ENCODE data around the gene PGM2.

Gene PGM2

DNA sequence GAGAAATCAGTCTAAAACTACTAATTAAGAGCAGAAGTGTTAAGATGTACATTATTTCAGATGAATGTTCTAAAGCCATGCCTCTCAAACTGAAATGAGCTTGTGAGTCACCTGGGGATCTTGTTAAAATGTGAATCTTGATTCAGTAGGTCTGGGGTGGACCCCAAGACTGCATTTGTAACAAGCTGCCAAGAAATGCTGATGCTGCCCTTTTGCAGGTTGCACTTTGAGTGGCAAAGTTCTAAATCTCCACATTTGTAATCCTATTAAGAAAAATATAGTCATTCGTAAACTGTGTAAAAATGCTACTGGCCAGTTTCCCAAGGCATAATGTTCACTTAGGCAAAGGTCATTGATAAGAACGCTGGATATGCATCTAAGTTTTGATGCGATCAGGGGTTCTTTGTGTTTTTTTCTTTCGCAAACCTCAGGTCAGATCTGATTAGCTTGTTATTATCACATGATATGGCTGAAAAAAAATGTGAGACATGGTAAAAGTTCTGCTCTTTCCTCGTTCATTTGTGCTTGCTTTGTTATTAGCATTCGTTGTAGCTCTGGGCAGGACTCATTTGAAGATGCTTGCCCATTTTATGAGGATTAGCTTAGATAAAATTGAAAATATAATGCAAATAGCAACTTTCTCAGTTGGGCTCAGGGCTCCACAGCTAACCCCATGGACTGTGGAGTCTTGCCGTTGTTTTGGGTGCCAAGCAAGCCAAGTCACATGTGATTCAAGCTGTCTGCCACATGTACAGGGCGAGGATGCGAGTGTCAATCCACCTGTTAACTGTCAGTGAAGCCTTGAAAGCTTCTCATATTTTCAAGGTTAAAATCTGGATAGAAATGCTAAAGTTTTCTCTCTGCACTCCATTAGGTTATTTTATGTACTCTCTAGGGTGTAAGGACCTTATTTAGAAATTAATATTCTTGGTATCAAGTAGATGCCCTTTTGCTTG, 76.5 kb downstream of the PGM2 start:
- DNase-seq (ENCODE audit: low read depth, low spot score), result no peak

GRCh38 chr4:37903901-37904300, 77.4 kb downstream of the PGM2 start:
- DNase-seq (ENCODE audit: low read depth, low spot score), result no peak

DNA sequence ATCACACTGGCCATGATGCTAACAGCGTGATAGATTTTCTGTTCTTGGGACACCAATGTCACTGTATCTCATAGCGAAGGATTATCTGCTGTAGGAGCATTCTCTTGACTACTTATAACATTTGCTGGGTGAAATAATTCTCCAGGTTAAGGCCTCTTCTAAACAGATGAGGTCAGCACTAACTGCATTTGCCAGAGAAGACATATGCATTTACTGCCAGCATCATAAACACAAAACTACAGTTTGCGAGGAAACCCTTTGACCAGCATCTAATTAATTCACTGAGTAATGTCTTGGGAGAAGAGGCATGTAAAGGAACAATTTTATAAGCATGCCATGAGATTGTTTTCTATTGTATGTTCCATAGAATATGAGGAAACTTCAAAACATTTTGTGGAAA, 78.3 kb downstream of the PGM2 start:
- DNase-seq (ENCODE audit: low read depth, low spot score), result no peak

DNA sequence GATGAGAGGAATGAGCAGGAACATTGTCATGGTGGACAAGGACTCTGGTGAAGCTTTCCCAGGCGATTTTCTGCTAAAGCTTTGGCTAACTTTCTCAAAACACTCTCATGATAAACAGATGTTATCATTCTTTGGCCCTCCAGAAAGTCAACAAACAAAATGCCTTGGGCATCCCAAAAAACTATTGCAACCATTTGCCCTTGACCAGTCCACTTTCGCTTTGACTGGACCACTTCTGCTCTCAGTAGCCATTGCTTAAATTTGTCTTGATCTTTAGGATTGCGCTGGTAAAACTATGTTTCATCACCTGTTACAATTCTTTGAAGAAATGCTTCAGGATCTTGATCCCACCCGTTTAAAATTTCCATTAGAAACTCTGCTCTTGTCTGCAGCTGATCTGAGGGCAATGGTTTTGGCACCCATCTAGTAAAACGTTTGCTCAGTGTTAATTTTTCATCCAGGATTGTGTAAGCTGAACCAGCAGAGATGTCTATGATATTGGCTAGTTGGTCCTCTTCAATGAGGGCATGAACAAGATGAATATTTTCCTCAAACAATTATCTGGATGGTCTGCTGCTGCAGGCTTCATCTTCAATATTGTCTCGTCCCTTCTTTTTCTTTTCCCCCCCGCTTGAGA, 79.2 kb downstream of the PGM2 start:
- no peak for DNase-seq (ENCODE audit: low read depth, low spot score)

DNA sequence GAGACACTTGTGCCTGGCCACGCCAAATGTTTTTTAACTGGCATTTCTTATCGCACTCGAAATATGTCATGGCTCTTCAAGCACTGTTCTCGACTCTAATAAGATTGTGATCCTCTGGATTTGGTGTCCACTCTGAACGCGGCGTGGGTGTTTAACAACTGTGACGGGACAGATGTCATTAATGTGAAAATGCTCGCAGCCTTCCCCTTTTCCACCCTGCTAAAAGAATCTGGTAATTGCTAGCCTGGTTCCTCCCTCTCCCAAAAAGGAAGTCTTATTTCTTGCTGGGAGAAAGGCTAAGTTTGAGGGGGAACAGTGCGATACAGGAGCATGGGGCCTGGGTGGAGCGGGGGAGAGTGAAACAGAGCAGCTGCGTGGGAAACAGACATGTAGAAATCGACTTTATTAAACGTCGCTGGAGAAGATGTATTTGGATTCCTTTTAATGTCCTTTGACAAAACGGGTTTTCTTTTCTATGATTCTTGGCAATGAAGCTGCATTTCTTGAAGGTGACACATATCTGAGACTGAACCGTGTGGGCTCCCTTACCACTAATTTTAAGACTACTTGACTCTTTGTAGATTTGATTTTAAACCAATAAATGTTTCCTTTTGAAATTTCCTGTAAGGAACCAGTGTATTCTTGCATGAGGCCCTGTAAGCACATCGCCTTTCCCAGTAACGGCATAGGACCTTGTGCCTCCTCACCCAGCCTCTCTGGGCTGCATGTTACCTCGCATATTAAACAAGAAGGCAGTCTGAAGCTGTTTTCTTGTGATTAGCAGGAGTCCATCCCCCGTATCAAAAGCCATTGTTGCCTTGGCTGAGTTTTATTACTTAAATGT, 82.2 kb downstream of the PGM2 start:
- peak; percentile 83 for DNase-seq (ENCODE audit: low read depth, low spot score)

- DNase-seq (ENCODE audit: low read depth, low spot score), result peak; percentile 48
These were observed 83.0 kb downstream of the PGM2 start for GRCh38 chr4:37909332-37910090.

GRCh38 chr4:37910091-37910486, 83.6 kb downstream of the PGM2 start:
- no peak for DNase-seq (ENCODE audit: low read depth, low spot score)

All from astrocyte of the hippocampus (primary cell).